Ishikawa (cell line): ENCODE data around the gene IQUB.

ENCODE experiments used
- CEBPB ChIP-seq: IDR thresholded peaks from 2 replicates; pipeline ENCODE4 v1.6.1; 2012
- CREB1 ChIP-seq: IDR thresholded peaks from 2 replicates; pipeline ENCODE4 v1.6.1; 2012; ENCODE audit warnings: low read depth
- EGR1 ChIP-seq: IDR thresholded peaks from 2 replicates; pipeline ENCODE4 v1.6.1; 2012
- EP300 ChIP-seq: IDR thresholded peaks from 2 replicates; pipeline ENCODE4 v1.6.1; 2012; ENCODE audit warnings: borderline replicate concordance
- FOXM1 ChIP-seq: IDR thresholded peaks from 2 replicates; pipeline ENCODE4 v1.6.1; 2012; ENCODE audit warnings: low read depth, borderline replicate concordance
- NFIC ChIP-seq: IDR thresholded peaks from 2 replicates; pipeline ENCODE4 v1.6.1; 2012
- RAD21 ChIP-seq: IDR thresholded peaks from 2 replicates; pipeline ENCODE4 v1.6.1; 2012; ENCODE audit warnings: low read depth
- TAF1 ChIP-seq: IDR thresholded peaks from 2 replicates; pipeline ENCODE4 v1.6.1; 2012; ENCODE audit warnings: low read depth, mild to moderate bottlenecking
- TCF12 ChIP-seq: IDR thresholded peaks from 2 replicates; pipeline ENCODE4 v1.6.1; 2012; ENCODE audit warnings: low read depth
- TEAD4 ChIP-seq: IDR thresholded peaks from 2 replicates; pipeline ENCODE4 v1.6.1; 2012
- YY1 ChIP-seq: IDR thresholded peaks from 2 replicates; pipeline ENCODE4 v1.6.1; 2012; ENCODE audit warnings: low read depth
- ZBTB7A ChIP-seq: IDR thresholded peaks from 2 replicates; pipeline ENCODE4 v1.6.1; 2012; ENCODE audit warnings: low read depth
- TF ChIP-seq, protein P1 (sequence below): IDR thresholded peaks from 2 replicates; pipeline ENCODE4 v1.6.1; 2012; ENCODE audit warnings: low read depth, mild to moderate bottlenecking
- TF ChIP-seq, protein P2 (sequence below): IDR thresholded peaks from 2 replicates; pipeline ENCODE4 v1.6.1; 2012
- TF ChIP-seq, protein P3 (sequence below): IDR thresholded peaks from 2 replicates; pipeline ENCODE4 v1.6.1; 2012

Gene IQUB

DNA sequence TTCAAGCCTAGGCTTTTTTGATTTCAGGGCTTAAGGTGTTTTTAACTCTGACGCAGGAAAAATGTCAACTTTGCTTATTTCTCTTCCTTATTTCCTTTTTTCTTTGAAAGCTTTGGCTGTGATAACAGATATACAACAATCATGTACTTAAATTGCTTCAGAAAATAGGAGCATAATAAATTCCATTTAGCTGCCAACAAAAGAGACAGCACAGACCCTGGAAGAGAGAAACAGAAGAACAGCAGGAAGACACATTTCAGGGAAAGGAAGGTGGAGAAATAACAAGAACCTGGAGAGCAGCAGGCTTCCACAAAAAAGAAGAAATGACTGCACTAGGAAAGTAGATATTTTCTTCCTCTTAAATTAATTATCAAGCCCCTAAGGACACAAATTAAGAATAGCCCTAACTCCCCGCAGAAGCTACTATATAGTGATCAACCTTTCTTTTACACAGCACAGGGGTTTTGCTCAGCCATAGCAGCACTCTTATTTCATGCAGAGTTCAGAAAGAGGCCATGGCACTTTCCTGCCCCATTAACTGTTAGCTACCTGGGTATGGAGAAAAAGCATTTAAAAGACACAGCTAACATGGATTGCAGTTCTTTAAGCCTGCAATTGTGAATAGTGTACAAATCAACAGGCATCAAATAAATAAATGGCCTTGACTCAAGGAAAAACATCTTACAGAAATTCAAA is 61.5 kb downstream of the IQUB start:
- no peak for TF ChIP-seq EP300
- TF ChIP-seq, protein P1, sequence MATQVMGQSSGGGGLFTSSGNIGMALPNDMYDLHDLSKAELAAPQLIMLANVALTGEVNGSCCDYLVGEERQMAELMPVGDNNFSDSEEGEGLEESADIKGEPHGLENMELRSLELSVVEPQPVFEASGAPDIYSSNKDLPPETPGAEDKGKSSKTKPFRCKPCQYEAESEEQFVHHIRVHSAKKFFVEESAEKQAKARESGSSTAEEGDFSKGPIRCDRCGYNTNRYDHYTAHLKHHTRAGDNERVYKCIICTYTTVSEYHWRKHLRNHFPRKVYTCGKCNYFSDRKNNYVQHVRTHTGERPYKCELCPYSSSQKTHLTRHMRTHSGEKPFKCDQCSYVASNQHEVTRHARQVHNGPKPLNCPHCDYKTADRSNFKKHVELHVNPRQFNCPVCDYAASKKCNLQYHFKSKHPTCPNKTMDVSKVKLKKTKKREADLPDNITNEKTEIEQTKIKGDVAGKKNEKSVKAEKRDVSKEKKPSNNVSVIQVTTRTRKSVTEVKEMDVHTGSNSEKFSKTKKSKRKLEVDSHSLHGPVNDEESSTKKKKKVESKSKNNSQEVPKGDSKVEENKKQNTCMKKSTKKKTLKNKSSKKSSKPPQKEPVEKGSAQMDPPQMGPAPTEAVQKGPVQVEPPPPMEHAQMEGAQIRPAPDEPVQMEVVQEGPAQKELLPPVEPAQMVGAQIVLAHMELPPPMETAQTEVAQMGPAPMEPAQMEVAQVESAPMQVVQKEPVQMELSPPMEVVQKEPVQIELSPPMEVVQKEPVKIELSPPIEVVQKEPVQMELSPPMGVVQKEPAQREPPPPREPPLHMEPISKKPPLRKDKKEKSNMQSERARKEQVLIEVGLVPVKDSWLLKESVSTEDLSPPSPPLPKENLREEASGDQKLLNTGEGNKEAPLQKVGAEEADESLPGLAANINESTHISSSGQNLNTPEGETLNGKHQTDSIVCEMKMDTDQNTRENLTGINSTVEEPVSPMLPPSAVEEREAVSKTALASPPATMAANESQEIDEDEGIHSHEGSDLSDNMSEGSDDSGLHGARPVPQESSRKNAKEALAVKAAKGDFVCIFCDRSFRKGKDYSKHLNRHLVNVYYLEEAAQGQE: no peak
- TF ChIP-seq CREB1: no peak
- no peak for TF ChIP-seq TAF1
- TF ChIP-seq EGR1: no peak
- TF ChIP-seq, protein P2, sequence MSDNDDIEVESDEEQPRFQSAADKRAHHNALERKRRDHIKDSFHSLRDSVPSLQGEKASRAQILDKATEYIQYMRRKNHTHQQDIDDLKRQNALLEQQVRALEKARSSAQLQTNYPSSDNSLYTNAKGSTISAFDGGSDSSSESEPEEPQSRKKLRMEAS: no peak
- no peak for TF ChIP-seq YY1
- no peak for TF ChIP-seq CEBPB
- TF ChIP-seq NFIC: no peak
- TF ChIP-seq FOXM1: no peak
- TF ChIP-seq TEAD4: no peak
- TF ChIP-seq RAD21: no peak
- no peak for TF ChIP-seq ZBTB7A
- TF ChIP-seq TCF12: no peak
- TF ChIP-seq, protein P3, sequence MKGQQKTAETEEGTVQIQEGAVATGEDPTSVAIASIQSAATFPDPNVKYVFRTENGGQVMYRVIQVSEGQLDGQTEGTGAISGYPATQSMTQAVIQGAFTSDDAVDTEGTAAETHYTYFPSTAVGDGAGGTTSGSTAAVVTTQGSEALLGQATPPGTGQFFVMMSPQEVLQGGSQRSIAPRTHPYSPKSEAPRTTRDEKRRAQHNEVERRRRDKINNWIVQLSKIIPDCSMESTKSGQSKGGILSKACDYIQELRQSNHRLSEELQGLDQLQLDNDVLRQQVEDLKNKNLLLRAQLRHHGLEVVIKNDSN: no peak

DNA sequence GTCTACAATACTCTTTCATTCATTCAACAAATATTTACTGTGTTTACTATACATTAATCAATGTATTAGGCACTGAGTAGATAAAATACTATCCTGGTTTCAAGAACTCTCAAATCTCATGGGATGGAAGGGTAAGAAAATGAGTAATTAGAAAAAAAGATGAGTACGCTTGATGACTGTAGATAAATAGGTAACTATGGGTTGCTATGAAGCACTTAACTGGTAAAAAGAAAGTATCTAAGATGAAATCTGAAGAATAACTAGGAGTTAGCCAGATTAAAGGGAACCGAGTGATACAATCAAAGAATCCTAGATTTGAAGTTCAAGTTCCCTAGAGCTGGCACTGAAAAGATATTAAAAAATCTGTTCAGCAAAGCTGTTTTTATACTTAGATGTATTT is 62.1 kb downstream of the IQUB start:
- TF ChIP-seq CREB1 (no peak), TCF12 (no peak), TAF1 (no peak), NFIC (no peak), RAD21 (no peak), ZBTB7A (no peak), EP300 (no peak)
- TF ChIP-seq, protein P2: no peak

GRCh38 chr7:123468303-123468702 is 66.1 kb downstream of the IQUB start:
- TF ChIP-seq YY1 (no peak), EP300 (no peak), TEAD4 (no peak), FOXM1 (no peak), RAD21 (no peak), CEBPB (no peak), TCF12 (no peak), NFIC (no peak), ZBTB7A (no peak), EGR1 (no peak), TAF1 (no peak), CREB1 (no peak)
- TF ChIP-seq, protein P2: no peak
- TF ChIP-seq, protein P3: no peak
- TF ChIP-seq, protein P1: no peak

- TF ChIP-seq YY1 (no peak), RAD21 (no peak), CREB1 (no peak), TEAD4 (no peak), EGR1 (no peak), CEBPB (no peak), ZBTB7A (no peak), NFIC (no peak)
- TF ChIP-seq, protein P3: no peak
- TF ChIP-seq, protein P1: no peak
Measured at GRCh38 chr7:123463890-123464289, 70.5 kb downstream of the IQUB start.
